A673 (cell line): ENCODE data around the gene CHMP2A.

Source experiments
- EZH2 ChIP-seq: fragments of 200-600 bp; sonication (generic); IDR thresholded peaks from 2 replicates; pipeline ENCODE4 v1.6.1; 2017; ENCODE audit warnings: borderline replicate concordance, low read depth, mild to moderate bottlenecking, mixed read lengths, antibody characterized with exemption, low read length; ENCODE audit not compliant: poor library complexity, severe bottlenecking
- TF ChIP-seq, protein P1 (sequence below): fragments of 300-800, 200-600 bp; sonication (generic); conservative IDR thresholded peaks from 2 replicates; pipeline ENCODE4 v1.5.1; 2017; ENCODE audit warnings: low read depth, mild to moderate bottlenecking, antibody characterized with exemption, low read length, moderate library complexity, mixed read lengths

GRCh38 chr19:58516964-58517833 is 37.7 kb downstream of the CHMP2A start:
- TF ChIP-seq EZH2, result no peak
- TF ChIP-seq, protein P1, sequence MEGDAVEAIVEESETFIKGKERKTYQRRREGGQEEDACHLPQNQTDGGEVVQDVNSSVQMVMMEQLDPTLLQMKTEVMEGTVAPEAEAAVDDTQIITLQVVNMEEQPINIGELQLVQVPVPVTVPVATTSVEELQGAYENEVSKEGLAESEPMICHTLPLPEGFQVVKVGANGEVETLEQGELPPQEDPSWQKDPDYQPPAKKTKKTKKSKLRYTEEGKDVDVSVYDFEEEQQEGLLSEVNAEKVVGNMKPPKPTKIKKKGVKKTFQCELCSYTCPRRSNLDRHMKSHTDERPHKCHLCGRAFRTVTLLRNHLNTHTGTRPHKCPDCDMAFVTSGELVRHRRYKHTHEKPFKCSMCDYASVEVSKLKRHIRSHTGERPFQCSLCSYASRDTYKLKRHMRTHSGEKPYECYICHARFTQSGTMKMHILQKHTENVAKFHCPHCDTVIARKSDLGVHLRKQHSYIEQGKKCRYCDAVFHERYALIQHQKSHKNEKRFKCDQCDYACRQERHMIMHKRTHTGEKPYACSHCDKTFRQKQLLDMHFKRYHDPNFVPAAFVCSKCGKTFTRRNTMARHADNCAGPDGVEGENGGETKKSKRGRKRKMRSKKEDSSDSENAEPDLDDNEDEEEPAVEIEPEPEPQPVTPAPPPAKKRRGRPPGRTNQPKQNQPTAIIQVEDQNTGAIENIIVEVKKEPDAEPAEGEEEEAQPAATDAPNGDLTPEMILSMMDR, result peak; percentile 31
